Glomerular endothelial cell (primary cell): ENCODE measurements around the gene HSPD1. TPM values are rescaled to one million over a fixed set of nuclear protein-coding genes. Genes with fewer than 3 reads are reported as not detected.

ENCODE experiments used
- DNase-seq: peaks from one replicate; pipeline ENCODE4 v3.0.0-alpha.2; 2011; ENCODE audit warnings: low read depth, low spot score; ENCODE audit errors: extremely low read depth
- total RNA-seq: library from RNA; depleted of rRNA; stranded (reverse); fragments of >200 nt; gene quantifications from 2 replicates; pipeline ENCODE4 v1.2.3, GENCODE V29; 2015

HSPD1 gene
- total RNA-seq, 1 donor from 2014 or later = 164 TPM

- no peak for DNase-seq
Measured at GRCh38 chr2:197446844-197447243, 52.8 kb downstream of the HSPD1 start.

GRCh38 chr2:197445746-197446145, 53.9 kb downstream of the HSPD1 start:
- DNase-seq = no peak

GRCh38 chr2:197442857-197443256, 56.8 kb downstream of the HSPD1 start:
- DNase-seq = no peak

- DNase-seq = no peak
Measured at GRCh38 chr2:197437380-197437779, 62.3 kb downstream of the HSPD1 start.

Other genes with a start within 250 kb of the HSPD1 start
- 8.4 and 11.6 TPM in 2 replicates for gene ANKRD44, start 189.1 kb downstream of the HSPD1 start, total RNA-seq
- 144 and 188 TPM in 2 replicates for gene SF3B1, start 64.8 kb downstream of the HSPD1 start, total RNA-seq
- 30.9 and 35.1 TPM in 2 replicates for gene COQ10B, start 46.3 kb downstream of the HSPD1 start, total RNA-seq
- gene HSPE1, start 539 bp upstream of the HSPD1 start, total RNA-seq = 120 and 146 TPM in 2 replicates
- 28.2 and 32.3 TPM in 2 replicates for gene MOB4, start 16.2 kb upstream of the HSPD1 start, total RNA-seq
- 4.6 and 6.3 TPM in 2 replicates for gene RFTN2, start 175.7 kb upstream of the HSPD1 start, total RNA-seq
- gene MARS2, start 205.5 kb upstream of the HSPD1 start, total RNA-seq = 4.4 and 8.0 TPM in 2 replicates